Lower leg skin (tissue), 3 donors: ENCODE measurements around the gene SCRT2.

Experiments
- CTCF ChIP-seq, 3 donors: fragments of 450-650 bp; IDR thresholded peaks; one replicate each; pipeline ENCODE4 v1.5.1; 2016; ENCODE audit warnings: antibody characterized with exemption in 3 of 3, mild to moderate bottlenecking in 3 of 3, moderate library complexity in 2 of 3
- POLR2A ChIP-seq, 2 donors: fragments of 450-650 bp; IDR thresholded peaks; one replicate each; pipeline ENCODE4 v1.6.1; 2016 to 2017; ENCODE audit warnings: antibody characterized with exemption in 2 of 2, mild to moderate bottlenecking in 1 of 2, moderate library complexity in 1 of 2

DNA sequence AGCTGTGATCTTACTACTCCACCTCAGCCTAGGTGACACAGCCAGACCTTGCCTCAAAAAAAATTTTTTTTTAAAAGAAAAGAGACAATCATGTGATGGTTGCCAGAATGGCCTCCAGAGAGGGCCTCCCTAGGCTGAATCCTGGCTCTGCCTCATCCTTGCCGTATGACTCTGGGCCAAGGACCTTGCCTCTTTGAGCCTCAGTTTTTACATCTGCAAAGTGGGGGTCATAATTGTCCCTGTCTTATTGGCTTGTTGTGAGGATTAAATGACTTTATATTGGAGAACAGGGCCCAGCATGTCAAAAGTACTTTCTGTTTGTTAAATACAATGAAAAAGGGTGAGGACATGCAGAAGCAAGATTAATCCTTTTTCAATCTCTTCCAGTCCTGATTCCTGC, 37.0 kb downstream of the SCRT2 start:
- TF ChIP-seq CTCF (IDR thresholded peaks at IDR 0.05) (no peak), POLR2A (IDR thresholded peaks at IDR 0.05) (no peak)
